Esophagus muscularis mucosa (tissue), 4 donors: ENCODE results near the gene CCNA1.

Experiments
- EP300 ChIP-seq: sonication (generic); formaldehyde crosslinking; IDR thresholded peaks from one replicate; pipeline ENCODE4 v1.6.1; 2017; ENCODE audit warnings: antibody characterized with exemption
- POLR2A ChIP-seq: fragments of 450-650 bp; IDR thresholded peaks from one replicate; pipeline ENCODE4 v1.6.1; 2017; ENCODE audit warnings: antibody characterized with exemption, moderate library complexity, mild to moderate bottlenecking, low read depth
- POLR2AphosphoS5 ChIP-seq, 2 donors: sonication (generic); formaldehyde crosslinking; IDR thresholded peaks; one replicate each; pipeline ENCODE4 v1.6.1; 2017; ENCODE audit warnings: antibody characterized with exemption in 2 of 2
- TF ChIP-seq, protein P1 (sequence below), 3 experiments: fragments of 200-600 bp in 2 of 3; fragments of 450-650 bp in 1 of 3; sonication (generic) in 2 of 3; IDR thresholded peaks; one replicate each; pipeline ENCODE4 v1.5.1; 2017 to 2019; ENCODE audit warnings: antibody characterized with exemption in 3 of 3, mild to moderate bottlenecking in 2 of 3, moderate library complexity in 1 of 3

GRCh38 chr13:36420437-36420891, 11.8 kb upstream of the CCNA1 start:
- TF ChIP-seq, protein P1, sequence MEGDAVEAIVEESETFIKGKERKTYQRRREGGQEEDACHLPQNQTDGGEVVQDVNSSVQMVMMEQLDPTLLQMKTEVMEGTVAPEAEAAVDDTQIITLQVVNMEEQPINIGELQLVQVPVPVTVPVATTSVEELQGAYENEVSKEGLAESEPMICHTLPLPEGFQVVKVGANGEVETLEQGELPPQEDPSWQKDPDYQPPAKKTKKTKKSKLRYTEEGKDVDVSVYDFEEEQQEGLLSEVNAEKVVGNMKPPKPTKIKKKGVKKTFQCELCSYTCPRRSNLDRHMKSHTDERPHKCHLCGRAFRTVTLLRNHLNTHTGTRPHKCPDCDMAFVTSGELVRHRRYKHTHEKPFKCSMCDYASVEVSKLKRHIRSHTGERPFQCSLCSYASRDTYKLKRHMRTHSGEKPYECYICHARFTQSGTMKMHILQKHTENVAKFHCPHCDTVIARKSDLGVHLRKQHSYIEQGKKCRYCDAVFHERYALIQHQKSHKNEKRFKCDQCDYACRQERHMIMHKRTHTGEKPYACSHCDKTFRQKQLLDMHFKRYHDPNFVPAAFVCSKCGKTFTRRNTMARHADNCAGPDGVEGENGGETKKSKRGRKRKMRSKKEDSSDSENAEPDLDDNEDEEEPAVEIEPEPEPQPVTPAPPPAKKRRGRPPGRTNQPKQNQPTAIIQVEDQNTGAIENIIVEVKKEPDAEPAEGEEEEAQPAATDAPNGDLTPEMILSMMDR (IDR thresholded peaks at IDR 0.05): peak; percentile 65 to 87 (median 81)
- TF ChIP-seq EP300: no peak
- TF ChIP-seq POLR2A: no peak
- TF ChIP-seq POLR2AphosphoS5 (IDR thresholded peaks at IDR 0.05): no peak
